ENCODE results near the gene NPSR1.

NPSR1 gene

GRCh38 chr7:34759477-34760125 lies 101.6 kb downstream of the NPSR1 start:
- Histone ChIP-seq H3K36me3 (ENCODE audit: control insufficient read depth in 1 of 2, insufficient read depth in 2 of 2, low read length in 2 of 2) (no peaks in the 10 kb centered on the region), H3K4me1 (ENCODE audit: control insufficient read depth in 1 of 2, insufficient read depth in 2 of 2, low read length in 2 of 2) (no peaks in the 10 kb centered on the region), H3K27me3 (ENCODE audit: low read depth, low read length) (no peaks in the 10 kb centered on the region), H3K4me3 (ENCODE audit: low read depth in 1 of 2, low read length in 2 of 2) (no peak overlapping the region), H3K9me3 (ENCODE audit: control insufficient read depth in 1 of 2, low read length in 2 of 2) (no peaks in the 10 kb centered on the region), H3K27ac (ENCODE audit: low read length) (no peak overlapping the region)

GRCh38 chr7:34760271-34760670 lies 102.3 kb downstream of the NPSR1 start:
- H3K27ac ChIP-seq (ENCODE audit: low read length): no peak overlapping the region
- no peak overlapping the region for H3K4me3 ChIP-seq (ENCODE audit: low read depth in 1 of 2, low read length in 2 of 2)
- no peaks in the 10 kb centered on the region for H3K36me3 ChIP-seq (ENCODE audit: control insufficient read depth in 1 of 2, insufficient read depth in 2 of 2, low read length in 2 of 2)
- H3K27me3 ChIP-seq (ENCODE audit: low read depth, low read length): no peaks in the 10 kb centered on the region
- no peaks in the 10 kb centered on the region for H3K9me3 ChIP-seq (ENCODE audit: control insufficient read depth in 1 of 2, low read length in 2 of 2)
- H3K4me1 ChIP-seq (ENCODE audit: control insufficient read depth in 1 of 2, insufficient read depth in 2 of 2, low read length in 2 of 2): no peaks in the 10 kb centered on the region

GRCh38 chr7:34761206-34761605 lies 103.2 kb downstream of the NPSR1 start:
- no peaks in the 10 kb centered on the region for H3K27me3 ChIP-seq (ENCODE audit: low read depth, low read length)
- no peak overlapping the region for H3K4me3 ChIP-seq (ENCODE audit: low read depth in 1 of 2, low read length in 2 of 2)
- H3K4me1 ChIP-seq (ENCODE audit: control insufficient read depth in 1 of 2, insufficient read depth in 2 of 2, low read length in 2 of 2): no peaks in the 10 kb centered on the region
- no peak overlapping the region for H3K27ac ChIP-seq (ENCODE audit: low read length)
- no peaks in the 10 kb centered on the region for H3K36me3 ChIP-seq (ENCODE audit: control insufficient read depth in 1 of 2, insufficient read depth in 2 of 2, low read length in 2 of 2)
- H3K9me3 ChIP-seq (ENCODE audit: control insufficient read depth in 1 of 2, low read length in 2 of 2): no peaks in the 10 kb centered on the region

- H3K9me3 ChIP-seq (ENCODE audit: control insufficient read depth in 1 of 2, low read length in 2 of 2): no peaks in the 10 kb centered on the region
- H3K4me3 ChIP-seq (ENCODE audit: low read depth in 1 of 2, low read length in 2 of 2): no peak overlapping the region
- no peak overlapping the region for H3K27ac ChIP-seq (ENCODE audit: low read length)
- H3K27me3 ChIP-seq (ENCODE audit: low read depth, low read length): no peaks in the 10 kb centered on the region
- no peaks in the 10 kb centered on the region for H3K36me3 ChIP-seq (ENCODE audit: control insufficient read depth in 1 of 2, insufficient read depth in 2 of 2, low read length in 2 of 2)
- no peaks in the 10 kb centered on the region for H3K4me1 ChIP-seq (ENCODE audit: control insufficient read depth in 1 of 2, insufficient read depth in 2 of 2, low read length in 2 of 2)
Observed at GRCh38 chr7:34761627-34762026, 103.6 kb downstream of the NPSR1 start.

GRCh38 chr7:34762764-34763163 lies 104.7 kb downstream of the NPSR1 start:
- Histone ChIP-seq H3K36me3 (ENCODE audit: control insufficient read depth in 1 of 2, insufficient read depth in 2 of 2, low read length in 2 of 2) (no peaks in the 10 kb centered on the region), H3K27ac (ENCODE audit: low read length) (no peak overlapping the region)

GRCh38 chr7:34772296-34772938 lies 114.4 kb downstream of the NPSR1 start:
- H3K27ac ChIP-seq (ENCODE audit: low read length): no peak overlapping the region
- no peaks in the 10 kb centered on the region for H3K4me1 ChIP-seq (ENCODE audit: control insufficient read depth in 1 of 2, insufficient read depth in 2 of 2, low read length in 2 of 2)
- H3K36me3 ChIP-seq (ENCODE audit: control insufficient read depth in 1 of 2, insufficient read depth in 2 of 2, low read length in 2 of 2): no peaks in the 10 kb centered on the region
- no peaks in the 10 kb centered on the region for H3K27me3 ChIP-seq (ENCODE audit: low read depth, low read length)
- no peak overlapping the region for H3K4me3 ChIP-seq (ENCODE audit: low read depth in 1 of 2, low read length in 2 of 2)
- no peaks in the 10 kb centered on the region for H3K9me3 ChIP-seq (ENCODE audit: control insufficient read depth in 1 of 2, low read length in 2 of 2)

More at GRCh38 chr7:34762764-34763163, 104.7 kb downstream of the NPSR1 start:
- Histone ChIP-seq H3K4me3 (ENCODE audit: low read depth in 1 of 2, low read length in 2 of 2) (no peak overlapping the region), H3K9me3 (ENCODE audit: control insufficient read depth in 1 of 2, low read length in 2 of 2) (no peaks in the 10 kb centered on the region), H3K4me1 (ENCODE audit: control insufficient read depth in 1 of 2, insufficient read depth in 2 of 2, low read length in 2 of 2) (no peaks in the 10 kb centered on the region), H3K27me3 (ENCODE audit: low read depth, low read length) (no peaks in the 10 kb centered on the region)

- H3K4me1 ChIP-seq (ENCODE audit: control insufficient read depth in 1 of 2, insufficient read depth in 2 of 2, low read length in 2 of 2): no peaks in the 10 kb centered on the region
- peaks cover 0 to 5% of the 10 kb centered on the region in 2 donors for H3K9me3 ChIP-seq (ENCODE audit: control insufficient read depth in 1 of 2, low read length in 2 of 2)
- H3K27ac ChIP-seq (ENCODE audit: low read length): no peak overlapping the region
- H3K27me3 ChIP-seq (ENCODE audit: low read depth, low read length): no peaks in the 10 kb centered on the region
- no peaks in the 10 kb centered on the region for H3K36me3 ChIP-seq (ENCODE audit: control insufficient read depth in 1 of 2, insufficient read depth in 2 of 2, low read length in 2 of 2)
- H3K4me3 ChIP-seq (ENCODE audit: low read depth in 1 of 2, low read length in 2 of 2): no peak overlapping the region
Observed at GRCh38 chr7:34776748-34777358, 118.8 kb downstream of the NPSR1 start.

GRCh38 chr7:34780546-34780945 lies 122.5 kb downstream of the NPSR1 start:
- H3K9me3 ChIP-seq (ENCODE audit: control insufficient read depth in 1 of 2, low read length in 2 of 2): peaks cover 0 to 18% of the 10 kb centered on the region in 2 donors
- no peaks in the 10 kb centered on the region for H3K4me1 ChIP-seq (ENCODE audit: control insufficient read depth in 1 of 2, insufficient read depth in 2 of 2, low read length in 2 of 2)
- H3K27ac ChIP-seq (ENCODE audit: low read length): no peak overlapping the region
- H3K27me3 ChIP-seq (ENCODE audit: low read depth, low read length): no peaks in the 10 kb centered on the region
- H3K36me3 ChIP-seq (ENCODE audit: control insufficient read depth in 1 of 2, insufficient read depth in 2 of 2, low read length in 2 of 2): no peaks in the 10 kb centered on the region
- no peak overlapping the region for H3K4me3 ChIP-seq (ENCODE audit: low read depth in 1 of 2, low read length in 2 of 2)

GRCh38 chr7:34787586-34787985 lies 129.6 kb downstream of the NPSR1 start:
- Histone ChIP-seq H3K27me3 (ENCODE audit: low read depth, low read length) (no peaks in the 10 kb centered on the region), H3K36me3 (ENCODE audit: control insufficient read depth in 1 of 2, insufficient read depth in 2 of 2, low read length in 2 of 2) (no peaks in the 10 kb centered on the region), H3K27ac (ENCODE audit: low read length) (no peak overlapping the region), H3K4me3 (ENCODE audit: low read depth in 1 of 2, low read length in 2 of 2) (no peak overlapping the region), H3K4me1 (ENCODE audit: control insufficient read depth in 1 of 2, insufficient read depth in 2 of 2, low read length in 2 of 2) (no peaks in the 10 kb centered on the region), H3K9me3 (ENCODE audit: control insufficient read depth in 1 of 2, low read length in 2 of 2) (peaks cover 0 to 7% of the 10 kb centered on the region in 2 donors)

- Histone ChIP-seq H3K36me3 (ENCODE audit: control insufficient read depth in 1 of 2, insufficient read depth in 2 of 2, low read length in 2 of 2) (no peaks in the 10 kb centered on the region), H3K27ac (ENCODE audit: low read length) (no peak overlapping the region), H3K27me3 (ENCODE audit: low read depth, low read length) (no peaks in the 10 kb centered on the region), H3K4me1 (ENCODE audit: control insufficient read depth in 1 of 2, insufficient read depth in 2 of 2, low read length in 2 of 2) (no peaks in the 10 kb centered on the region), H3K9me3 (ENCODE audit: control insufficient read depth in 1 of 2, low read length in 2 of 2) (peaks cover 0 to 3% of the 10 kb centered on the region in 2 donors), H3K4me3 (ENCODE audit: low read depth in 1 of 2, low read length in 2 of 2) (no peak overlapping the region)
Observed at GRCh38 chr7:34806831-34807230, 148.8 kb downstream of the NPSR1 start.

GRCh38 chr7:34807548-34808340 lies 149.7 kb downstream of the NPSR1 start:
- no peaks in the 10 kb centered on the region for H3K4me1 ChIP-seq (ENCODE audit: control insufficient read depth in 1 of 2, insufficient read depth in 2 of 2, low read length in 2 of 2)
- no peak overlapping the region for H3K4me3 ChIP-seq (ENCODE audit: low read depth in 1 of 2, low read length in 2 of 2)
- H3K36me3 ChIP-seq (ENCODE audit: control insufficient read depth in 1 of 2, insufficient read depth in 2 of 2, low read length in 2 of 2): no peaks in the 10 kb centered on the region
- H3K27ac ChIP-seq (ENCODE audit: low read length): no peak overlapping the region
- no peaks in the 10 kb centered on the region for H3K27me3 ChIP-seq (ENCODE audit: low read depth, low read length)
- H3K9me3 ChIP-seq (ENCODE audit: control insufficient read depth in 1 of 2, low read length in 2 of 2): peaks cover 0 to 3% of the 10 kb centered on the region in 2 donors
